GM12878 (cell line): ENCODE data around the gene KRT86. TPM values are rescaled to one million over a fixed set of nuclear protein-coding genes. Genes with fewer than 3 reads are reported as not detected.

Experiments
- ATAC-seq: fragments of 200-7000 bp; cut with Tn5 transposase; 3 replicates; pipeline ENCODE4 v1.9.1; 2020; ENCODE audit warnings: mild to moderate bottlenecking, moderate library complexity
- BruUV-seq: library from RNA; stranded (reverse); fragments of 400-500 nt; replicated peaks from 2 replicates; lab custom pipeline; 2021; lab: Mats Ljungman, UMichigan
- CTCF ChIA-PET: fragments of 300-600 bp; sonication (Branson Sonifier 250); formaldehyde crosslinking; extraction: SDS; loops from one replicate; lab custom pipeline; 2021; ENCODE audit warnings: inconsistent platforms; lab: Yijun Ruan, JAX
- POLR2A ChIA-PET: fragments of 350-600 bp; formaldehyde crosslinking; extraction: SDS; loops from one replicate; lab custom pipeline; 2021; ENCODE audit warnings: inconsistent platforms; lab: Charles Lee
- RAD21 ChIA-PET: fragments of 300-600 bp; sonication (Branson Sonifier 250); formaldehyde crosslinking; loops from one replicate; lab custom pipeline; 2023; ENCODE audit warnings: antibody characterized with exemption; ENCODE audit not compliant: unreplicated experiment; lab: Charles Lee
- SMC1A ChIA-PET: fragments of 300-600 bp; sonication (Branson Sonifier 250); formaldehyde crosslinking; loops from one replicate; lab custom pipeline; 2023; ENCODE audit not compliant: unreplicated experiment, uncharacterized antibody; lab: Charles Lee
- DNase-seq: peaks from one replicate; pipeline ENCODE4 v3.0.0-alpha.2; 2011; ENCODE audit warnings: low read depth, low spot score
- FAIRE-seq: peaks from 3 replicates; lab custom pipeline; 2011; peaks lifted over from hg19 to GRCh38; lab: Jason Lieb, UNC
- H2AFZ ChIP-seq: 2 replicates; pipeline ENCODE4 v1.6.0; 2011; ENCODE audit warnings: low read depth, low read length, control low read depth; ENCODE audit not compliant: control insufficient read depth
- H3K27ac ChIP-seq: 2 replicates; pipeline ENCODE4 v1.5.1; 2011; ENCODE audit warnings: control low read depth; ENCODE audit not compliant: control insufficient read depth, insufficient read depth
- H3K27me3 ChIP-seq, 2 experiments: replicated peaks in 1 of 2; 2 replicates each; pipeline versions ENCODE4 v1.6.0 to v1.6.1; 2011; ENCODE audit warnings: low read length in 1 of 2; ENCODE audit not compliant: control insufficient read depth in 2 of 2, insufficient read depth in 2 of 2
- H3K36me3 ChIP-seq, 2 experiments: 2 replicates each; pipeline ENCODE4 v1.5.1; 2011; ENCODE audit warnings: low read length in 1 of 2; ENCODE audit not compliant: control insufficient read depth in 2 of 2, insufficient read depth in 2 of 2
- H3K4me1 ChIP-seq: 2 replicates; pipeline ENCODE4 v1.6.1; 2011; ENCODE audit warnings: mild to moderate bottlenecking, low read length, moderate library complexity, mixed read lengths; ENCODE audit not compliant: control insufficient read depth, insufficient read depth
- H3K4me2 ChIP-seq: 2 replicates; pipeline ENCODE4 v1.6.0; 2011; ENCODE audit warnings: control low read depth; ENCODE audit not compliant: control insufficient read depth, insufficient read depth
- H3K4me3 ChIP-seq: fragments of 200-600 bp; sonication (generic); 2 replicates; pipeline ENCODE4 v1.5.1; 2016
- H3K79me2 ChIP-seq: 2 replicates; pipeline ENCODE4 v1.6.0; 2011; ENCODE audit warnings: low read length; ENCODE audit not compliant: control insufficient read depth, insufficient read depth
- H3K9ac ChIP-seq: 2 replicates; pipeline ENCODE4 v1.8.0; 2011; ENCODE audit warnings: low read length, control low read depth, mixed read lengths; ENCODE audit not compliant: control insufficient read depth, insufficient read depth
- H3K9me3 ChIP-seq: replicated peaks from 3 replicates; pipeline ENCODE4 v1.5.1; 2011; ENCODE audit warnings: mild to moderate bottlenecking, low read length; ENCODE audit not compliant: control insufficient read depth, insufficient read depth
- H4K20me1 ChIP-seq: 2 replicates; pipeline ENCODE4 v1.6.0; 2011; ENCODE audit not compliant: control insufficient read depth, insufficient read depth
- CHD2 ChIP-seq: IDR thresholded peaks from 2 replicates; pipeline ENCODE4 v1.6.1; 2011; ENCODE audit warnings: low read depth, low read length, improper control_type of control experiment, borderline replicate concordance
- FOXK2 ChIP-seq: fragments of 450-650 bp; IDR thresholded peaks from 2 replicates; pipeline ENCODE4 v1.6.1; 2017; ENCODE audit warnings: mild to moderate bottlenecking, moderate library complexity
- JUNB ChIP-seq: IDR thresholded peaks from 2 replicates; pipeline ENCODE4 v1.6.1; 2016; ENCODE audit warnings: antibody characterized with exemption, mild to moderate bottlenecking
- NFXL1 ChIP-seq: fragments of 450-650 bp; IDR thresholded peaks from 2 replicates; pipeline ENCODE4 v1.6.1; 2017; ENCODE audit warnings: antibody characterized with exemption, mild to moderate bottlenecking, borderline replicate concordance
- STAT3 ChIP-seq: IDR thresholded peaks from 2 replicates; pipeline ENCODE4 v1.6.1; 2011; ENCODE audit warnings: low read depth, low read length, improper control_type of control experiment
- SUPT20H ChIP-seq: IDR thresholded peaks from 2 replicates; pipeline ENCODE4 v1.6.1; 2011; ENCODE audit warnings: low read depth, mild to moderate bottlenecking, low read length, moderate library complexity, borderline replicate concordance; ENCODE audit not compliant: control insufficient read depth
- WGBS: methylation state at CpG from one replicate; pipeline ENCODE4 v1.1.6; 2016; ENCODE audit warnings: low lambda C conversion rate; ENCODE audit not compliant: insufficient replicate concordance, insufficient coverage; ENCODE audit errors: missing lambda C conversion rate; 5-methylcytosine and 5-hydroxymethylcytosine counted together
- in situ Hi-C: fragments of 300-500 bp; cut with MboI; formaldehyde crosslinking; loops from 9 replicates; pipeline ENCODE4 v1.14.3; 2018; ENCODE audit warnings: mixed read lengths
- intact Hi-C: fragments of 100-400 bp; cut with micrococcal nuclease; formaldehyde crosslinking; loops from one replicate; pipeline ENCODE4 v1.14.2; 2022; ENCODE audit not compliant: unreplicated experiment
- polyA plus RNA-seq, 11 experiments: library from polyadenylated mRNA; depleted of rRNA in 4 of 11; unstranded in 6 of 11; stranded (reverse) in 5 of 11; fragments of >200 nt; fragmentation: Nextera tagmentation in 4 of 11; fragmentation: Illumina TruSeq in 1 of 11; extraction: Ambion mirVana in 4 of 11; extraction: Trizol in 1 of 11; gene quantifications; 1 replicate in 1 of 11; 2 replicates in 10 of 11; pipeline versions ENCODE4 v1.2.1 to v1.2.3, GENCODE V29; 2011 to 2016; ENCODE audit warnings: inconsistent platforms in 2 of 11, missing spikeins in 2 of 11, low read depth in 1 of 11
- total RNA-seq, 4 experiments: library from RNA; depleted of rRNA in 3 of 4; stranded (reverse); fragments of >200 nt in 3 of 4; fragmentation: Illumina TruSeq in 1 of 4; extraction: Trizol in 1 of 4; gene quantifications; 2 replicates each; pipeline versions ENCODE4 v1.2.1 to v1.2.3, GENCODE V29; 2013 to 2021
- TF ChIP-seq, protein P1 (sequence below): IDR thresholded peaks from 2 replicates; pipeline ENCODE4 v1.6.1; 2012; ENCODE audit warnings: low read depth, low read length, improper control_type of control experiment
- TF ChIP-seq, protein P2 (sequence below): IDR thresholded peaks from 2 replicates; pipeline ENCODE4 v1.6.1; 2011; ENCODE audit warnings: low read depth, low read length, improper control_type of control experiment, borderline replicate concordance

Gene KRT86
- total and polyA plus RNA-seq, 10 of the 15 experiments (the other 5 are each of a cell fraction or from before 2014, with no cell fraction given), result 0.11 to 0.54 (median 0.18) TPM; not detected in 4

DNA sequence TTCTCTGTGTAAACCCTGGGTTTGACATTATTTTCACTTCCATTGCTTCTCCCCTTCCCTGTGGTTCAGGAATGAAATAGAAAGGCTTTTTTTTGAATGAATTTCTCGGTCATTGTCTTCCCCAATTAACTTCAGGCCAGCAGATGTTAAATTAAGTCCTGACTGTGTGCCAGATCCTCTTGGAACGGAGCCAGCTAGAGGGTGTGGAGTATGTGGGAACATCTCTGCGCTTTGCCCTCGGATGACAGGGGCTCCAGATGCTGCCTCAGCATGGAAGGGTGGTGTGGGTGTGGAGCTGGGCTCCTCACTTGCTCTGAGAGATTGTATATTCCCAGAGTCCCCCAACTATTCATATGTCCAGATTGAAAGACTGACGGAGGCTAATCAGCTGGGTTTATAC is 79.8 kb downstream of the KRT86 start:
- H3K36me3 ChIP-seq, result no peaks in the 10 kb centered on the region
- peaks cover 0 to 3% of the 10 kb centered on the region in 2 experiments; a peak in 1 of 4 replicates for H3K27me3 ChIP-seq
- no peak overlapping the region for H2AFZ ChIP-seq
- H3K27ac ChIP-seq, result no peak overlapping the region
- FAIRE-seq (no peak), DNase-seq (no peak), ATAC-seq (no peak)
- ChIA-PET SMC1A (no interaction called here), CTCF (no interaction called here), POLR2A (no interaction called here), RAD21 (no interaction called here)
- TF ChIP-seq CHD2 (no peak), JUNB (no peak), STAT3 (no peak), SUPT20H (no peak), FOXK2 (no peak), NFXL1 (no peak)
- TF ChIP-seq, protein P1, sequence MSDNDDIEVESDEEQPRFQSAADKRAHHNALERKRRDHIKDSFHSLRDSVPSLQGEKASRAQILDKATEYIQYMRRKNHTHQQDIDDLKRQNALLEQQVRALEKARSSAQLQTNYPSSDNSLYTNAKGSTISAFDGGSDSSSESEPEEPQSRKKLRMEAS, result no peak
- TF ChIP-seq, protein P2, sequence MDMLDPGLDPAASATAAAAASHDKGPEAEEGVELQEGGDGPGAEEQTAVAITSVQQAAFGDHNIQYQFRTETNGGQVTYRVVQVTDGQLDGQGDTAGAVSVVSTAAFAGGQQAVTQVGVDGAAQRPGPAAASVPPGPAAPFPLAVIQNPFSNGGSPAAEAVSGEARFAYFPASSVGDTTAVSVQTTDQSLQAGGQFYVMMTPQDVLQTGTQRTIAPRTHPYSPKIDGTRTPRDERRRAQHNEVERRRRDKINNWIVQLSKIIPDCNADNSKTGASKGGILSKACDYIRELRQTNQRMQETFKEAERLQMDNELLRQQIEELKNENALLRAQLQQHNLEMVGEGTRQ, result no peak
- H4K20me1 ChIP-seq, result no peaks in the 10 kb centered on the region
- no peaks in the 10 kb centered on the region for H3K9me3 ChIP-seq
- H3K9ac ChIP-seq, result no peak overlapping the region
- peaks cover 12% of the 10 kb centered on the region for H3K4me1 ChIP-seq
- no peak overlapping the region for H3K4me2 ChIP-seq
- in situ Hi-C loops (no loop called here), intact Hi-C loops (no loop called here)
- no TSS peak for BruUV-seq
- H3K4me3 ChIP-seq, result no peak overlapping the region
- WGBS, result 12% methylated on average over 5 of the region's 5 CpGs
- no peaks in the 10 kb centered on the region for H3K79me2 ChIP-seq
